Superior temporal gyrus (tissue), 1 donor: ENCODE measurements around the gene NFE2.

Experiments used
- DNase-seq: peaks from one replicate; pipeline ENCODE4 v3.0.0-alpha.2; 2016; ENCODE audit errors: extremely low spot score

The NFE2 gene

GRCh38 chr12:54249489-54249888, 51.3 kb downstream of the NFE2 start:
- DNase-seq = no peak

- no peak for DNase-seq
Observed at GRCh38 chr12:54246011-54246641, 54.7 kb downstream of the NFE2 start.
